GM12878 (cell line): ENCODE results near the gene SLC22A4. TPM values are rescaled to one million over a fixed set of nuclear protein-coding genes. Genes with fewer than 3 reads are reported as not detected.

ENCODE experiments used
- ATAC-seq: fragments of 200-7000 bp; cut with Tn5 transposase; 3 replicates; pipeline ENCODE4 v1.9.1; 2020; ENCODE audit warnings: mild to moderate bottlenecking, moderate library complexity
- BruUV-seq: library from RNA; stranded (reverse); fragments of 400-500 nt; replicated peaks from 2 replicates; lab custom pipeline; 2021; lab: Mats Ljungman, UMichigan
- CTCF ChIA-PET: fragments of 300-600 bp; sonication (Branson Sonifier 250); formaldehyde crosslinking; extraction: SDS; loops from one replicate; lab custom pipeline; 2021; ENCODE audit warnings: inconsistent platforms; lab: Yijun Ruan, JAX
- POLR2A ChIA-PET: fragments of 350-600 bp; formaldehyde crosslinking; extraction: SDS; loops from one replicate; lab custom pipeline; 2021; ENCODE audit warnings: inconsistent platforms; lab: Charles Lee
- RAD21 ChIA-PET: fragments of 300-600 bp; sonication (Branson Sonifier 250); formaldehyde crosslinking; loops from one replicate; lab custom pipeline; 2023; ENCODE audit warnings: antibody characterized with exemption; ENCODE audit not compliant: unreplicated experiment; lab: Charles Lee
- SMC1A ChIA-PET: fragments of 300-600 bp; sonication (Branson Sonifier 250); formaldehyde crosslinking; loops from one replicate; lab custom pipeline; 2023; ENCODE audit not compliant: unreplicated experiment, uncharacterized antibody; lab: Charles Lee
- DNase-seq: peaks from one replicate; pipeline ENCODE4 v3.0.0-alpha.2; 2011; ENCODE audit warnings: low read depth, low spot score
- FAIRE-seq: peaks from 3 replicates; lab custom pipeline; 2011; peaks lifted over from hg19 to GRCh38; lab: Jason Lieb, UNC
- H2AFZ ChIP-seq: 2 replicates; pipeline ENCODE4 v1.6.0; 2011; ENCODE audit warnings: low read depth, low read length, control low read depth; ENCODE audit not compliant: control insufficient read depth
- H3K27ac ChIP-seq: 2 replicates; pipeline ENCODE4 v1.5.1; 2011; ENCODE audit warnings: control low read depth; ENCODE audit not compliant: control insufficient read depth, insufficient read depth
- H3K27me3 ChIP-seq, 2 experiments: replicated peaks in 1 of 2; 2 replicates each; pipeline versions ENCODE4 v1.6.0 to v1.6.1; 2011; ENCODE audit warnings: low read length in 1 of 2; ENCODE audit not compliant: control insufficient read depth in 2 of 2, insufficient read depth in 2 of 2
- H3K36me3 ChIP-seq, 2 experiments: 2 replicates each; pipeline ENCODE4 v1.5.1; 2011; ENCODE audit warnings: low read length in 1 of 2; ENCODE audit not compliant: control insufficient read depth in 2 of 2, insufficient read depth in 2 of 2
- H3K4me1 ChIP-seq: 2 replicates; pipeline ENCODE4 v1.6.1; 2011; ENCODE audit warnings: mild to moderate bottlenecking, low read length, moderate library complexity, mixed read lengths; ENCODE audit not compliant: control insufficient read depth, insufficient read depth
- H3K4me2 ChIP-seq: 2 replicates; pipeline ENCODE4 v1.6.0; 2011; ENCODE audit warnings: control low read depth; ENCODE audit not compliant: control insufficient read depth, insufficient read depth
- H3K4me3 ChIP-seq: fragments of 200-600 bp; sonication (generic); 2 replicates; pipeline ENCODE4 v1.5.1; 2016
- H3K79me2 ChIP-seq: 2 replicates; pipeline ENCODE4 v1.6.0; 2011; ENCODE audit warnings: low read length; ENCODE audit not compliant: control insufficient read depth, insufficient read depth
- H3K9ac ChIP-seq: 2 replicates; pipeline ENCODE4 v1.8.0; 2011; ENCODE audit warnings: low read length, control low read depth, mixed read lengths; ENCODE audit not compliant: control insufficient read depth, insufficient read depth
- H3K9me3 ChIP-seq: replicated peaks from 3 replicates; pipeline ENCODE4 v1.5.1; 2011; ENCODE audit warnings: mild to moderate bottlenecking, low read length; ENCODE audit not compliant: control insufficient read depth, insufficient read depth
- H4K20me1 ChIP-seq: 2 replicates; pipeline ENCODE4 v1.6.0; 2011; ENCODE audit not compliant: control insufficient read depth, insufficient read depth
- EZH2 ChIP-seq: IDR thresholded peaks from 2 replicates; pipeline ENCODE4 v1.6.1; 2012; ENCODE audit warnings: low read depth, mild to moderate bottlenecking, control low read depth, inconsistent platforms, low read length, borderline replicate concordance; ENCODE audit not compliant: control insufficient read depth
- GATAD2B ChIP-seq: fragments of 450-650 bp; conservative IDR thresholded peaks from 2 replicates; pipeline ENCODE4 v1.6.1; 2017; ENCODE audit warnings: low read depth, mild to moderate bottlenecking, moderate library complexity
- LARP7 ChIP-seq: fragments of 450-650 bp; IDR thresholded peaks from 2 replicates; pipeline ENCODE4 v1.6.1; 2017; ENCODE audit warnings: mild to moderate bottlenecking
- MTA2 ChIP-seq: fragments of 450-650 bp; IDR thresholded peaks from 2 replicates; pipeline ENCODE4 v1.6.1; 2016; ENCODE audit warnings: low read depth, mild to moderate bottlenecking, moderate library complexity
- WGBS: methylation state at CpG from one replicate; pipeline ENCODE4 v1.1.6; 2016; ENCODE audit warnings: low lambda C conversion rate; ENCODE audit not compliant: insufficient replicate concordance, insufficient coverage; ENCODE audit errors: missing lambda C conversion rate; 5-methylcytosine and 5-hydroxymethylcytosine counted together
- in situ Hi-C: fragments of 300-500 bp; cut with MboI; formaldehyde crosslinking; loops from 9 replicates; pipeline ENCODE4 v1.14.3; 2018; ENCODE audit warnings: mixed read lengths
- intact Hi-C: fragments of 100-400 bp; cut with micrococcal nuclease; formaldehyde crosslinking; loops from one replicate; pipeline ENCODE4 v1.14.2; 2022; ENCODE audit not compliant: unreplicated experiment
- polyA plus RNA-seq, 11 experiments: library from polyadenylated mRNA; depleted of rRNA in 4 of 11; unstranded in 6 of 11; stranded (reverse) in 5 of 11; fragments of >200 nt; fragmentation: Nextera tagmentation in 4 of 11; fragmentation: Illumina TruSeq in 1 of 11; extraction: Ambion mirVana in 4 of 11; extraction: Trizol in 1 of 11; gene quantifications; 1 replicate in 1 of 11; 2 replicates in 10 of 11; pipeline versions ENCODE4 v1.2.1 to v1.2.3, GENCODE V29; 2011 to 2016; ENCODE audit warnings: inconsistent platforms in 2 of 11, missing spikeins in 2 of 11, low read depth in 1 of 11
- total RNA-seq, 4 experiments: library from RNA; depleted of rRNA in 3 of 4; stranded (reverse); fragments of >200 nt in 3 of 4; fragmentation: Illumina TruSeq in 1 of 4; extraction: Trizol in 1 of 4; gene quantifications; 2 replicates each; pipeline versions ENCODE4 v1.2.1 to v1.2.3, GENCODE V29; 2013 to 2021

Gene SLC22A4
- total and polyA plus RNA-seq, 10 of the 15 experiments (the other 5 are each of a cell fraction or from before 2014, with no cell fraction given), result 0.04 to 0.61 (median 0.10) TPM; not detected in 2

- WGBS, result 3% methylated on average over 46 of the region's 50 CpGs
- H2AFZ ChIP-seq, result 0 out of 2 replicates have a peak overlapping the region, but pooled peaks have one; percentile 7
- ChIA-PET RAD21 (interaction anchor here (1.1 to 4.9 kb wide), 8 partner anchors 9 to 115 kb away, joined by 4 to 38 read pairs (median 13); partner anchors contain the start of gene SLC22A5), CTCF (interaction anchor here (1.2 to 5.6 kb wide), 5 partner anchors 13 to 58 kb away, joined by 3 to 66 read pairs (median 8); no protein-coding TSS in a partner anchor), POLR2A (interaction anchor here (0.7 to 2.1 kb wide), 5 partner anchors 10 to 88 kb away, joined by 3 to 18 read pairs (median 6); no protein-coding TSS in a partner anchor), SMC1A (interaction anchor here (1.3 to 4.3 kb wide), 6 partner anchors 32 to 70 kb away, joined by 3 to 38 read pairs (median 4); no protein-coding TSS in a partner anchor)
- H3K27ac ChIP-seq, result no peak overlapping the region
- ATAC-seq, result peak; percentile 19
- H3K27me3 ChIP-seq, result peaks cover 4 to 22% of the 10 kb centered on the region in 2 experiments; a peak in 3 of 4 replicates
- no peak for DNase-seq
- H3K4me1 ChIP-seq, result peaks cover 21% of the 10 kb centered on the region
- H3K36me3 ChIP-seq, result no peaks in the 10 kb centered on the region
- no peaks in the 10 kb centered on the region for H3K9me3 ChIP-seq
- H3K4me3 ChIP-seq, result peak overlapping the region; percentile 70
- in situ Hi-C loops, result no loop called here
- H3K79me2 ChIP-seq, result no peaks in the 10 kb centered on the region
- no peak overlapping the region for H3K9ac ChIP-seq
- no peaks in the 10 kb centered on the region; the same call in 1 of the 2 replicates for H4K20me1 ChIP-seq
- TF ChIP-seq GATAD2B, result no peak
- peak; percentile 40; the same call in 1 of the 2 replicates for TF ChIP-seq LARP7
- TF ChIP-seq MTA2, result no peak
- TF ChIP-seq EZH2, result 0 out of 2 replicates have a peak, but pooled peaks have one; percentile 21
- TF ChIP-seq, all 136 proteins: peak for 2
- BruUV-seq, result no TSS peak
- intact Hi-C loops, result no loop called here
- H3K4me2 ChIP-seq, result peak overlapping the region; percentile 99
- FAIRE-seq, result no peak
These were observed 722 bp downstream of the SLC22A4 start for GRCh38 chr5:132294728-132295504.
